GM21447 (cell line): ENCODE measurements around the gene PEX7.
A peak's percentile ranks its signal among the peaks of the same experiment; 100 is the strongest.
"Not testable (repeated sequence)": the region's sequence is repeated elsewhere in the genome, so short reads cannot be mapped to it uniquely, and the experiment has no call there.

Experiments
- ATAC-seq: cut with Tn5 transposase; IDR thresholded peaks from one replicate; pipeline ENCODE4 v1.9.1; 2021; ENCODE audit not compliant: unreplicated experiment

PEX7 gene, protein sequence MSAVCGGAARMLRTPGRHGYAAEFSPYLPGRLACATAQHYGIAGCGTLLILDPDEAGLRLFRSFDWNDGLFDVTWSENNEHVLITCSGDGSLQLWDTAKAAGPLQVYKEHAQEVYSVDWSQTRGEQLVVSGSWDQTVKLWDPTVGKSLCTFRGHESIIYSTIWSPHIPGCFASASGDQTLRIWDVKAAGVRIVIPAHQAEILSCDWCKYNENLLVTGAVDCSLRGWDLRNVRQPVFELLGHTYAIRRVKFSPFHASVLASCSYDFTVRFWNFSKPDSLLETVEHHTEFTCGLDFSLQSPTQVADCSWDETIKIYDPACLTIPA

GRCh38 chr6:136822376-136823127 lies at the start of gene PEX7:
Gene PEX7, plus strand, starts transcription at chr6:136822592. Its CDS starts 74 bp downstream, at chr6:136822666.
- peak; percentile 98 for ATAC-seq

DNA sequence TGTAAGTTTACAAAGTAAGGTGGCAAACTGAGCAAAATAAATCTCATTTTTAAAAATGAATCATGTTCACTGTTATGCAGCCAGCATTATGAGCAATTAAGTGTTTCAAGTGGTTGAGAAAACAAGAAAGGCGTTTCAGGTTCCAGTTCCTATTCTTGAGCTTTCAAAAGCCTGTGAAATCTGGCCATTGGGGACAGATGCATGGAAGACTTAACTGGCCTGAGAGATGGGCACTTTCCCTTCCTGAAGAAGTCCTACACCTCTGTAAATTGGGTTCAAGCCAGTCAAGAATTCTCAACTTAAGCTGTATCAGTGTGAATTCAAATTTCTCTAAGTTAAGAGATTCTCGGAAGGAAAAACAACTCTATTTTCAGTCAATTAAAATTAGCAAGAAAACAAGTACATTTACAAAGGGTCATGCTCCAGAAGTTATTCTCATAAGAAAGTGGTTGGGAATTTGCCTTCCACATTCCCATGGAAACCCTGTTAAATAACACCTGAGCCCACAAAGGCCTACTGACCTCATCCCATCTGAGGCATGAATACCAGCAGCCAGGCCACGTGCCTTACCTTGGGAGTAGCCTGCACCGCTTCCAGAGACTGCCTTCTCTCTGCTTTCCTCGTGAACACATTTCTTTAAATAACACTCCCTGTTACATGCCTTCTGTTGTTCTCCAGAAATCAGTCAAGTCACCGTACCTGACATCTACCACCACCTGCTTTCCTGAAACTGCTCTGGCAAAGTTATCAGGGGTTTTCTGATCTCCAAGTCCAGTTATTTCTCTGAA lies 49.5 kb upstream of the PEX7 start:
- peak; percentile 78 for ATAC-seq

DNA sequence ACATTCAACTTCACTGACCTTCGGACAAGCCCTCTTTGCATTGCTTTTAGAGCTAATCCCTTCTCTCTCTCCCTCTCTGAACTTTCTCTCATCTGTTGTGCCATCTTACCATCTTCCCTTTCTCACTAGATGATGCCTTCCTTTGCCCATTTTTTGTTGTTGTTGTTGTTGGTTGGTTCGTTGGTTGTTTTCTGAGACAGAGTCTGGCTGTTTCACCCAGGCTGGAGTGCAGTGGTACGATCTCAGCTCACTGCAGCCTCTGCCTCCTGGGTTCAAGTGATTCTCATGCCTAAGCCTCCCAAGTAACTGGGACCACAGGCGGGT lies 49.0 kb upstream of the PEX7 start:
- no peak for ATAC-seq

DNA sequence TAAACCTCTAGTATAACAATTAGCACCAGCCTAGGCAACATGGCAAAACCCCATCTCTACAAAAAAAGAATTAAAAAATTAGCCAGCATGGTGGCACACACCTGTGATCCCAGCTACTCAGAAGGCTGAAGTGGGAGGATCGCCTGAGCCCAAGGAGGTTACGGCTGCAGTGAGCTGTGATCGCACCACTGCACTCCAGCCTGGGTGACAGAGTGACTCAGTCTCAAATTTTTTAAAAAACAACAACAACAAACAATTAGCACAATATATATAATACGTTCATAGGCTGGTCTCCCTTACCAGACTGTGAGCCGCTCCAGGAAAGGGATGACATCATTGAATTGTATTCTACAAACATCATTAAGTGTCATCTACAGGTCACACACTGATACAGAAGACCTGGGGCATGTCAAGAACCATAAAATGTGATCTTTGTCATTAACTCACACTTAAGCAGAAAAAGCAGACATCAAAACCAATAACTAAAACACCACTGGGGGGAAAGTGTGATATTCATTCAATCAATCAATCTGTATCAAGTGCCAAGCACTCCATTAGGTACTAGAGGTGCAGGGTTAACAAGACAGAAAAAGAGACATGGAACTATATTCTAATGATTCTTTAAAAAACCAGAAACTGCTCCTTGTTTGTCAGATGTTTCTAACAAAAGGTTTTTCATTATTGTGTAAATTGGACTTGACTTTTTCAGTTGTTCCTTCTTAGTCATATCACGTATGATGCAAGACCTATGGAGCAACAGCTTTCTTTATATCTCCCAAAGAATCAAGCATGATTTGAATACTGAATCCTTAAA lies 48.0 kb upstream of the PEX7 start:
- ATAC-seq, result no peak

GRCh38 chr6:136775081-136775480 lies 47.3 kb upstream of the PEX7 start:
- no peak for ATAC-seq

GRCh38 chr6:136775548-136775947 lies 46.8 kb upstream of the PEX7 start:
- ATAC-seq, result no peak

DNA sequence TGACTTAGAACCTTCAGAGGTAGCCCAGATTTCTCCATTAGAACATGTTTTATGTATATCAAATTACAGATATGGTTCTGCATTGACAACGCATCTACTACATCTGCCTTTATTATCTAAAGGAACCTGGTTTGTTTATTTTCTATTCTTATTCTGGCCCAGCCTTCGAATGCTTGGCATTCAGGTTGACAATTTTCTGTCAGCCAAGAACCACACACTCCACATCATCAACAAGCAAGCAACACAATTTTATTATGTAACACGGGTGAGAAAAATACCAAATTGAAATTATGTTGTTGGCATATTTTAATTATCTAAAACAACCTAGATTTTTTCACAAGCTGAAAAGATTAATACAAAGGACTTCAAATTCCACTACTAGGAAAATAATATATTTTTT lies 44.7 kb upstream of the PEX7 start:
- ATAC-seq, result no peak

GRCh38 chr6:136779682-136780081 lies 42.7 kb upstream of the PEX7 start:
- no peak for ATAC-seq

DNA sequence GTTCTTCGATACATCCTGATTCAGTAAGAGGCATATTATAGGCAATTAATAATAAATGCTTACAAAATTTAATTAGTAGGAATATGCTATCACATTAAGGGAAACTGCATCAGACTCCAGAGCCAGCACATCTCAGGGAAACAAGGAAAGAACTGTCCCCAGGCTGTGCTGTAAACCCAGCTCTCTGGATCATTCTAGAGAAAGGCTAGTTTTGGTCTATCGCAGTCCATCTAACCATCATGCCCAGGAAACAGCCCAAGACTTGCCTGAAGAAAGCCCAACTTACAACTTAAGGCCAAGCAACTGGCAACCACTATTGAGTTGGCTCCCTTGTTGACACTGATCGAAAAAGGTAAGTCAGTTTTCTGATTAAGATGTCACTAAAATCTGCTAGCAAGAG lies 41.4 kb upstream of the PEX7 start:
- no peak for ATAC-seq

- no peak for ATAC-seq
Observed at GRCh38 chr6:136782021-136782770, 40.2 kb upstream of the PEX7 start.

- ATAC-seq, result no peak
Observed at GRCh38 chr6:136783021-136783420, 39.4 kb upstream of the PEX7 start.

GRCh38 chr6:136783495-136784270 lies 38.7 kb upstream of the PEX7 start:
- peak; percentile 57 for ATAC-seq

GRCh38 chr6:136784271-136784664 lies 38.1 kb upstream of the PEX7 start:
- no peak for ATAC-seq

- peak; percentile 52 for ATAC-seq
Observed at GRCh38 chr6:136784910-136785746, 37.3 kb upstream of the PEX7 start.

GRCh38 chr6:136786658-136787057 lies 35.7 kb upstream of the PEX7 start:
- no peak for ATAC-seq

DNA sequence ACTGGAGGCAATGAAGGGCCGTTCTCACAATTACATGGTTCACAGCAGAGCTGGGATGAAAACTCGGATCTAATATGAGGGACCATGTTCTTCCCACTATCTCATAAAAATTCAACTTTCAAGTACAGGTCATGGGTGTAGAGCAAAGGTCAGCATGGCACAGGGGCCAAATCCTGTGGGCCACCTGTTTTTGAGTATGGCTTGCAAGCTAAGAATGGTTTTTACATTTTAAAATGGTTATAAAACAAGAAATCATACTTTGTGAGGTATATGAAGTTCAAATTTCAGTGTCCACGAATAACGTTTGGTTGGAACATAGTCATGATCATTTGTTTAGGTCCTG lies 34.7 kb upstream of the PEX7 start:
- no peak for ATAC-seq

- no peak for ATAC-seq
Observed at GRCh38 chr6:136788069-136788902, 34.1 kb upstream of the PEX7 start.

GRCh38 chr6:136789440-136789839 lies 33.0 kb upstream of the PEX7 start:
- ATAC-seq, result not testable (repeated sequence)
